CD1c-positive myeloid dendritic cell (primary cell): ENCODE measurements around the gene DCDC2B.
"Not testable (repeated sequence)": the region's sequence is repeated elsewhere in the genome, so short reads cannot be mapped to it uniquely, and the experiment has no call there.

Source experiments
- DNase-seq: peaks from one replicate; pipeline ENCODE4 v3.0.0-alpha.2; 2016; ENCODE audit errors: extremely low spot score

DCDC2B gene

DNA sequence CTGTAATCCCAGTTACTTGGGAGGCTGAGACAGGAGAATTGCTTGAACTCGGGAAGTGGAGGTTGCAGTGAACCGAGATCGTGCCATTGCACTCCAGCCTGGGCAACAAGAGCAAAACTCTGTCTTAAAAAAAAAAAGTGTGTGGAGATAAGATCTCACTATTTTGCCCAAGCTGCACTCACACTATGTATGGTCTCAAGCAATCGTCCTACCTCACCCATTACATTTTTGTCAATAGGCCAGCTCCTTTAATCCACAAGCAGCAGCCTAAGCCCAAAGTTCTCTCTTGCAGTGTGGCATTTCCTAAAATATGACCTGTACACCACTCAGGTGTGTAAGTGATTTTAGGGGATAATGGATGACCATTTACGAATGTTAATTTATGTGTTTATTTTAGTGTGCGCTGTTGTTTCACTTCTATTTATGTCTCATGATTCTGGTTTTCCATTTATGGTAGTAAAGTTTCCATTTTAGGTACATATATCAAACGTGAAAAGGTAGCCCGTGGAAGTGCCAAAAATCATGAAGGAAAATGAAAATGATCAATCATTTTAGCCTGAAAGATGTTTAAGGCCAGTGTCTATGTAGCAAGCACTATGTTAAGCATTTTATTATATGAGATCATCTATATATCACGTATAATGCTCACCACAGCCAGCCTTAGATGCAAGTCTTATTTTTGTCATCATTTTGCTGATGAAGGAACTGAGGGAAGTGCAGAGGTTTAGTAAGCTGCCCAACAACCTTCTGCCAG is 47.8 kb downstream of the DCDC2B start:
- no peak for DNase-seq

DNA sequence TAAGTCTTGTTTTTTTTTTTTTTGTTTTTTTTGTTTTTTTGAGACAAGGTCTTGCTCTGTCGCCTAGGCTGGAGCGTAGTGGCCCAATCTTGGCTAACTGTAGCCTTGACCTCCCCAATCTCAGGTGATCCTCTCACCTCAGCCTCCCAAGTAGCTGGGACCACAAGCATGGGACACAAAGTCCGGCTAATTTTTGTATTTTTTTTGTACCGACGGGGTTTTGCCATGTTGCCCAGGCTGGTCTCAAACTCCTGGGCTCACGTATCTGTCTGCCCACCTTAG is 48.3 kb downstream of the DCDC2B start:
- no peak for DNase-seq

DNA sequence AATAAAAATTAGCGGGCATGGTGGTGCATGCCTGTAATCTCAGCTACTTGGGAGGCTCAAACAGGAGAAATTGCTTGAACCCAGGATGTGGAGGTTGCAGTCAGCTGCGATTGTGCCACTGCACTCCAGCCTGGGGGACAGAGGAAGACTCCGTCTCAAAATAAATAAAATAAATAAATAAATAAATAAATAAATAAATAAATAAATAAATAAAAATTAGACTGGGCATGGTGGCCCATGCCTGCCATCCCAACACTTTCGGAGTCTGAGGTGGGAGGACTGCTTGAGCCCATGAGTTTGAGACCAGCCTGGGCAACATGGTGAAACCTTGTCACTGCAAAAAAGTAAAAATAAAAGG is 54.3 kb downstream of the DCDC2B start:
- not testable (repeated sequence) for DNase-seq

DNA sequence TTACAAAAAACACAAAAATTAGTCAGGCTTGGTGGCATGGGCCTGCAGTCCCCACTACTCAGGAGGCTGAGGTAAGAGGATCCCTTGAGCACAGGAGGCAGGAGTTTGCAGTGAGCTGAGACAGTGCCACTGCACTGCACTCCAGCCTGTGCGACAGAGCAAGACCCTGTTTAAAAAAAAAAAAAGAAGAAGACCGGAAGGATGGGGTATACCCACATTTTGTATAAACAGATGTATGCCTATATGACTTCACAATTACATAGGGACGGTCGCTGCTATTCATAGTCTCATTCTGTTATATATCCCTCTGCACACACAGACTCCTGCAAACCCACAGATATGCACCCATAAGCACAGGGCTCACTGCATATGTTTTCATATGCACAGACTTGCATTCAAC is 54.9 kb downstream of the DCDC2B start:
- DNase-seq = no peak
